ENCODE data around the gene LCN9. TPM values are rescaled to one million over a fixed set of nuclear protein-coding genes. Genes with fewer than 3 reads are reported as not detected.

The LCN9 gene
- total and polyA plus RNA-seq, 9 of the 15 experiments (the other 6 are each of a cell fraction or from before 2014, with no cell fraction given) = not detected

- H3K27me3 ChIP-seq (ENCODE audit: control insufficient read depth in 2 of 2, insufficient read depth in 2 of 2, low read length in 2 of 2) = peaks cover 41 to 71% of the 10 kb centered on the region in 2 experiments
- H3K4me3 ChIP-seq = no peak overlapping the region
- no peak overlapping the region for H3K9ac ChIP-seq (ENCODE audit: insufficient read depth in 1 of 2, low read depth in 2 of 2, low read length in 2 of 2)
- no peak overlapping the region for H2AFZ ChIP-seq (ENCODE audit: low read depth, low read length)
- ATAC-seq (no peak), FAIRE-seq (no peak), DNase-seq (ENCODE audit: extremely low read depth in 1 of 4, low spot score in 3 of 4) (no peak)
- no peak overlapping the region for H3K27ac ChIP-seq (ENCODE audit: extremely low read depth, low read depth, low read length)
- no peaks in the 10 kb centered on the region for H3K79me2 ChIP-seq (ENCODE audit: control insufficient read depth, insufficient read depth, low read length)
- no peaks in the 10 kb centered on the region for H3K36me3 ChIP-seq (ENCODE audit: control insufficient read depth, insufficient read depth, low read length)
- in situ Hi-C loops (cut with MboI) = no loop called here
- no peaks in the 10 kb centered on the region for H3K9me3 ChIP-seq (replicated peaks; ENCODE audit: control insufficient read depth, insufficient read depth, low read depth, low read length)
- CTCF ChIA-PET (ENCODE audit: low intra/inter-chr PET ratio) = no interaction called here
- intact Hi-C loops (cut with micrococcal nuclease) = no loop called here
- WGBS (ENCODE audit: insufficient coverage, low coverage, missing lambda C conversion rate) = under 1% methylated on average over 15 of the region's 15 CpGs
- POLR2A ChIA-PET = interaction anchor here (0.7 to 1.3 kb wide), 4 partner anchors 13 to 481 kb away, joined by 3 to 5 read pairs (median 3); no protein-coding TSS in a partner anchor
- no TSS peak for BruUV-seq (replicated peaks)
- no peak overlapping the region for H3K4me2 ChIP-seq (ENCODE audit: insufficient read depth, low read length)
- no peaks in the 10 kb centered on the region for H3K4me1 ChIP-seq (replicated peaks in 1 of 2; ENCODE audit: control insufficient read depth in 2 of 2, insufficient read depth in 2 of 2, low read length in 2 of 2)
- H3K9me1 ChIP-seq (ENCODE audit: control insufficient read depth, insufficient read depth, low read length) = no peaks in the 10 kb centered on the region
- H4K20me1 ChIP-seq (replicated peaks; ENCODE audit: control insufficient read depth, insufficient read depth, low read length) = no peaks in the 10 kb centered on the region; the same call in none of the 2 replicates
- no peak for TF ChIP-seq RFX1 (IDR thresholded peaks at IDR 0.05)
- TF ChIP-seq EP400 (IDR thresholded peaks at IDR 0.05) = no peak
- no peak for TF ChIP-seq NCOA1 (IDR thresholded peaks at IDR 0.05; ENCODE audit: low read depth)
- no peak for TF ChIP-seq ZNF3 (CRISPR knock-in tag; IDR thresholded peaks at IDR 0.05)
- no peak for TF ChIP-seq ZNF41 (CRISPR knock-in tag; conservative IDR thresholded peaks at IDR 0.05)
- TF ChIP-seq SNIP1 (IDR thresholded peaks at IDR 0.05; ENCODE audit: low read depth) = no peak
- TF ChIP-seq RBM22 (IDR thresholded peaks at IDR 0.05; ENCODE audit: low read depth, low read length, poor library complexity, severe bottlenecking) = no peak
- TF ChIP-seq YBX1 (IDR thresholded peaks at IDR 0.05) = no peak
- no peak for TF ChIP-seq E2F5 (CRISPR knock-in tag; IDR thresholded peaks at IDR 0.05)
- no peak for TF ChIP-seq ZKSCAN8 (CRISPR knock-in tag; IDR thresholded peaks at IDR 0.05)
- no peak for TF ChIP-seq SMAD3 (CRISPR knock-in tag; conservative IDR thresholded peaks at IDR 0.05)
- TF ChIP-seq CBX2 (IDR thresholded peaks at IDR 0.05; ENCODE audit: insufficient read depth, low read length, poor library complexity, severe bottlenecking) = no peak
- no peak for TF ChIP-seq RERE (CRISPR knock-in tag; IDR thresholded peaks at IDR 0.05; ENCODE audit: borderline replicate concordance)
Observed at GRCh38 chr9:135657416-135657815, 5.7 kb upstream of the LCN9 start.

Measured in K562 (cell line).